ENCODE results near the gene SRSF9. TPM values are rescaled to one million over a fixed set of nuclear protein-coding genes. Genes with fewer than 3 reads are reported as not detected.

SRSF9 gene
- total and polyA plus RNA-seq, 8 donors = 41.1 to 218 (median 102) TPM

DNA sequence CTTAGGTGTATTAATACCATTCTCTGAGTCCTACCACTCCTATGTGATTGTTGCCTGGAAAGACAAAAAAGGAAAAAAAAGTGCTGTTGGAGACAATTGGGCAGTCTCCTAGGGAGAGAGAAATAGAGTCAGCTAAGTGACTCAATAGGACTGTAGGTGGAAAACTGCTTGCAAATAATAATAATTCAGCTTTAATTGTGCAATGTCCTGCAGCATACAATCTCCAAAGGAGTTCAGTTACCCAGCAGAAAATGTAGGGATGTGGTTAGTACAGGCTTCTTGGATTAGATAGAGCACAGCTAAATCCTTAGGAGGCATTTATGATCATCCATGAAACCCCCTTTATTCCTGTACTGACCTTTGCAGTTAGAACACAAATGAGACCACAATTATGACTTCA lies 3.0 kb upstream of the SRSF9 start:
- H3K4me3 ChIP-seq = no peak overlapping the region
- H3K4me1 ChIP-seq = peaks cover 15 to 45% (median 29%) of the 10 kb centered on the region in 4 donors
- intact Hi-C loops (cut with DNase I; ENCODE audit: low total_unique reads) = no loop called here
- no peak for DNase-seq
- TF ChIP-seq EP300 (IDR thresholded peaks at IDR 0.05) (no peak), POLR2AphosphoS5 (IDR thresholded peaks at IDR 0.05) (no peak), POLR2A (IDR thresholded peaks at IDR 0.05) (no peak)
- TF ChIP-seq, protein P1, sequence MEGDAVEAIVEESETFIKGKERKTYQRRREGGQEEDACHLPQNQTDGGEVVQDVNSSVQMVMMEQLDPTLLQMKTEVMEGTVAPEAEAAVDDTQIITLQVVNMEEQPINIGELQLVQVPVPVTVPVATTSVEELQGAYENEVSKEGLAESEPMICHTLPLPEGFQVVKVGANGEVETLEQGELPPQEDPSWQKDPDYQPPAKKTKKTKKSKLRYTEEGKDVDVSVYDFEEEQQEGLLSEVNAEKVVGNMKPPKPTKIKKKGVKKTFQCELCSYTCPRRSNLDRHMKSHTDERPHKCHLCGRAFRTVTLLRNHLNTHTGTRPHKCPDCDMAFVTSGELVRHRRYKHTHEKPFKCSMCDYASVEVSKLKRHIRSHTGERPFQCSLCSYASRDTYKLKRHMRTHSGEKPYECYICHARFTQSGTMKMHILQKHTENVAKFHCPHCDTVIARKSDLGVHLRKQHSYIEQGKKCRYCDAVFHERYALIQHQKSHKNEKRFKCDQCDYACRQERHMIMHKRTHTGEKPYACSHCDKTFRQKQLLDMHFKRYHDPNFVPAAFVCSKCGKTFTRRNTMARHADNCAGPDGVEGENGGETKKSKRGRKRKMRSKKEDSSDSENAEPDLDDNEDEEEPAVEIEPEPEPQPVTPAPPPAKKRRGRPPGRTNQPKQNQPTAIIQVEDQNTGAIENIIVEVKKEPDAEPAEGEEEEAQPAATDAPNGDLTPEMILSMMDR (IDR thresholded peaks at IDR 0.05) = no peak
- H3K9me3 ChIP-seq = no peaks in the 10 kb centered on the region
- H3K27me3 ChIP-seq = no peaks in the 10 kb centered on the region
- peaks cover 0 to 1% (median under 1%) of the 10 kb centered on the region in 4 donors for H3K36me3 ChIP-seq
- H3K27ac ChIP-seq = no peak overlapping the region

DNA sequence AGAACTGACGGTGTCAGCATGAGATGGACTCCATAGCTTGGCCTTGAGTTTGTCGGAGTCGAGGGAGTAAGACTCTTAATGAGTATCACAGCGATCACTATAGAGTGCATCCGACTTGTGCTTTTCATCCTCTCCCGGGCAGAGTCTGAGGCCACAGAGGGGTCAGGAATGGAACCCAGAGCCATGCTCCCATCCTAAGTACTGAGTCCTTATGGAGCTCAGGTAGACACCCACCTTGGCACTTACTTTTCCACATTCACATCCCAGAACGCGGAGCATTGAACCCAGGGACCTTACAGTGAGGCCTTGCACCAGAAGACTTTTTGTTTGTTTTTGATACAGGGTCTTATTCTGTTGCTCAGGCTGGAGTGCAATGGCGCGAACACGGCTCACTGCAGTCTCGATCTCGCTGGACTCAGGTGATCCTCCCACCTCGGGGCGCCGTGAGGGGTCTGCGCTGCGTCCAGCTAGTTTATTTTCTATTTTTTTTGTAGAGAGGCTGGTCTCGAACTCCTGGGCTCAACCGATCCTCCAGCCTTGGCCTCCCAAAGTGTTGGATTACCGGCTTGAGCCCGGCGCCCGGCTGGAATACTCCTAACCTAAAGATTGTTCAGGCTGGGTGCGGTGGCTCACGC lies 719 bp upstream of the SRSF9 start:
- WGBS, 5 donors = 63 to 80% (median 72%) methylated on average over 21 to 26 of the region's 26 CpGs
- no peaks in the 10 kb centered on the region for H3K27me3 ChIP-seq
- H3K4me3 ChIP-seq = peak overlapping the region; percentile 80 to 98 (median 88)
- no peak for DNase-seq
- H3K4me1 ChIP-seq = peaks cover 33 to 68% (median 48%) of the 10 kb centered on the region in 4 donors
- TF ChIP-seq, protein P1 (IDR thresholded peaks at IDR 0.05) = no peak
- no peak for TF ChIP-seq POLR2A (IDR thresholded peaks at IDR 0.05)
- TF ChIP-seq EP300 (IDR thresholded peaks at IDR 0.05) = no peak
- no peak for TF ChIP-seq POLR2AphosphoS5 (IDR thresholded peaks at IDR 0.05)
- intact Hi-C loops (cut with DNase I; ENCODE audit: low total_unique reads) = no loop called here
- peak overlapping the region; percentile 94 to 97 (median 95) for H3K27ac ChIP-seq
- no peaks in the 10 kb centered on the region for H3K9me3 ChIP-seq
- peaks cover 2 to 23% (median 18%) of the 10 kb centered on the region in 4 donors for H3K36me3 ChIP-seq

DNA sequence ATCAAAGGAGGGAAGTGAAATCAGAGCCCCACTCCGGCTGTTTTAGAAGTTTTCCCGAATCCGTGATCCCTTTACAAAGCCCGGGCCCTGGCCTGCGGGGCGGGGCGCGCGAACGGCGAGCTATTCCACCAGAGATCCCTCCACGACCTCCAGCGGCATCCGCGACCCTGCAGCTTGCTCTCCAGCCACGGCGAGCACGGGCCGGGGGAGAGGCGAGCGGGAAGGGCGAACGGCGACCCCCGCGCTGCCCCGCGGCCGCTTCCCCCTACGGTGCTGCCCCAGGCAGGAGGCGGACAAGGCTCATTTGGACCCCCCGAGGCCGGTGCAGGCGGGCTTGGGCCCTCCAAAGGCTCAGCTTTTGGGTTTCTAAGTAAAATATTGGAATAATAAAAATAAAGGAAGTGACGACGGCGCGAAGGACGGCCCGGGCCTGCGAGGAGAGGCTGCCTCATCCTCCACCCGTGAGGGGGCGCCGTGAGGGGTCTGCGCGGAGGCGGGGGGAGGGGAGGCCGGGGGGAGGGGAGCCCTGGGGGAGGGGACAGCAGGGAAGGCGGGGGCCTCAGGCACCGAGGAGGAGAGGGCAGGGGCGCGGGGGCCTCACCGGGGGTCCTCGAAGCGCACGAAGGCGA lies 613 bp downstream of the SRSF9 start:
- TF ChIP-seq POLR2A (IDR thresholded peaks at IDR 0.05) = no peak
- TF ChIP-seq EP300 (IDR thresholded peaks at IDR 0.05) = no peak
- no peak for TF ChIP-seq POLR2AphosphoS5 (IDR thresholded peaks at IDR 0.05)
- TF ChIP-seq, protein P1 (IDR thresholded peaks at IDR 0.05) = no peak
- peak overlapping the region; percentile 94 to 97 (median 95) for H3K27ac ChIP-seq
- peak overlapping the region; percentile 80 to 98 (median 88) for H3K4me3 ChIP-seq
- H3K4me1 ChIP-seq = peaks cover 33 to 58% (median 44%) of the 10 kb centered on the region in 4 donors
- no peaks in the 10 kb centered on the region for H3K27me3 ChIP-seq
- 0 to 2% (median 1%) methylated on average over 34 to 57 of the region's 57 CpGs for WGBS, 5 donors
- no peaks in the 10 kb centered on the region for H3K9me3 ChIP-seq
- peaks cover 15 to 37% (median 32%) of the 10 kb centered on the region in 4 donors for H3K36me3 ChIP-seq
- intact Hi-C loops (cut with DNase I; ENCODE audit: low total_unique reads) = no loop called here
- DNase-seq = peak; percentile 33 to 70

DNA sequence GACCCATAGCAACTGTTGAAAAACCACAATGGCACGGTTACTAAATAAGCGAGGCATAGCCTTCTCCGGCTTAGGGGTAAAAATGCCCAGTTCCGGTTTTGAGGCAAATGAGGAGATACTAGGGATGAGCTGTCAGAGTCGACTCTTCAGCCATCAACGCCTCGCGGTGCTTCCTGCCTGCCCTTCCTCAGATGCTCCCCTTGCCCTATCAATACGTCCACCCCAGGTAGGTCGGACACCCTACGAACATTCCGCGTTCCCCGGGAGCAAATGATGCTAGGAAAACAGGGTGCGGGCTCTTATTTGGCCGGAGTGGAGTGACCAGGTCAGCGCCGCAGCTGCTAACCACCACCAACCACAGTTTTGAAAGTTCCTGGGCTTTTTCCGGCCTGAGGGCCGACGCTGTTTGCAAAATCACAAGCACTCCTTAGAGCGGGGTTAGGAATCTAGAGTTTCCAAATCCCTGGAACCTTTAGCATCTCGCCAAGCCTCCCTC lies 1.2 kb downstream of the SRSF9 start:
- H3K9me3 ChIP-seq = no peaks in the 10 kb centered on the region
- H3K4me1 ChIP-seq = peaks cover 33 to 57% (median 44%) of the 10 kb centered on the region in 4 donors
- TF ChIP-seq, protein P1 (IDR thresholded peaks at IDR 0.05) = no peak
- TF ChIP-seq POLR2AphosphoS5 (IDR thresholded peaks at IDR 0.05) (no peak), POLR2A (IDR thresholded peaks at IDR 0.05) (no peak), EP300 (IDR thresholded peaks at IDR 0.05) (no peak)
- intact Hi-C loops (cut with DNase I; ENCODE audit: low total_unique reads) = no loop called here
- H3K4me3 ChIP-seq = peak overlapping the region; percentile 80 to 98 (median 88)
- H3K27ac ChIP-seq = peak overlapping the region; percentile 94 to 97 (median 95)
- peaks cover 21 to 42% (median 37%) of the 10 kb centered on the region in 4 donors for H3K36me3 ChIP-seq
- no peaks in the 10 kb centered on the region for H3K27me3 ChIP-seq
- DNase-seq = peak; percentile 44 to 76
- WGBS, 5 donors = 1 to 2% (median 1%) methylated on average over 20 to 23 of the region's 23 CpGs
